Ascending aorta (tissue), 2 donors: Measurements from ENCODE around the gene NODAL. TPM values are rescaled to one million over a fixed set of nuclear protein-coding genes. Genes with fewer than 3 reads are reported as not detected.

Experiments
- DNase-seq, 2 donors: peaks; one replicate each; pipeline ENCODE4 v3.0.0-alpha.2; 2019; ENCODE audit warnings: low spot score in 2 of 2
- H3K27ac ChIP-seq, 2 donors: fragments of 200-600 bp; sonication (generic); one replicate each; pipeline ENCODE4 v1.5.1; 2016 to 2017; ENCODE audit warnings: mild to moderate bottlenecking in 1 of 2
- H3K27me3 ChIP-seq: fragments of 200-600 bp; sonication (generic); one replicate; pipeline ENCODE4 v1.5.1; 2017
- H3K36me3 ChIP-seq, 2 donors: fragments of 200-600 bp; sonication (generic); one replicate each; pipeline ENCODE4 v1.5.1; 2016
- H3K4me1 ChIP-seq, 2 donors: fragments of 200-600 bp; sonication (generic); one replicate each; pipeline ENCODE4 v1.5.1; 2016 to 2017; ENCODE audit warnings: mild to moderate bottlenecking in 1 of 2
- H3K4me3 ChIP-seq, 2 donors: fragments of 200-600 bp; sonication (generic); one replicate each; pipeline ENCODE4 v1.5.1; 2016 to 2017; ENCODE audit warnings: mild to moderate bottlenecking in 1 of 2
- H3K9me3 ChIP-seq, 2 donors: fragments of 200-600 bp; sonication (generic); one replicate each; pipeline ENCODE4 v1.5.1; 2016
- intact Hi-C: fragments of 100-400 bp; cut with DNase I; formaldehyde crosslinking; loops from one replicate; pipeline ENCODE4 v1.15.1; 2023
- total RNA-seq: library from RNA; depleted of rRNA; stranded (reverse); fragments of >200 nt; gene quantifications from one replicate; pipeline ENCODE4 v1.1.0, GENCODE V29; 2016
- TF ChIP-seq, protein P1 (sequence below), 3 experiments: fragments of 200-600 bp in 2 of 3; fragments of 450-650 bp in 1 of 3; sonication (generic) in 2 of 3; IDR thresholded peaks; one replicate each; pipeline ENCODE4 v1.5.1; 2016 to 2019; ENCODE audit warnings: antibody characterized with exemption in 3 of 3, mild to moderate bottlenecking in 1 of 3, moderate library complexity in 1 of 3

NODAL gene
- total RNA-seq, 1 donor from 2014 or later = not detected

DNA sequence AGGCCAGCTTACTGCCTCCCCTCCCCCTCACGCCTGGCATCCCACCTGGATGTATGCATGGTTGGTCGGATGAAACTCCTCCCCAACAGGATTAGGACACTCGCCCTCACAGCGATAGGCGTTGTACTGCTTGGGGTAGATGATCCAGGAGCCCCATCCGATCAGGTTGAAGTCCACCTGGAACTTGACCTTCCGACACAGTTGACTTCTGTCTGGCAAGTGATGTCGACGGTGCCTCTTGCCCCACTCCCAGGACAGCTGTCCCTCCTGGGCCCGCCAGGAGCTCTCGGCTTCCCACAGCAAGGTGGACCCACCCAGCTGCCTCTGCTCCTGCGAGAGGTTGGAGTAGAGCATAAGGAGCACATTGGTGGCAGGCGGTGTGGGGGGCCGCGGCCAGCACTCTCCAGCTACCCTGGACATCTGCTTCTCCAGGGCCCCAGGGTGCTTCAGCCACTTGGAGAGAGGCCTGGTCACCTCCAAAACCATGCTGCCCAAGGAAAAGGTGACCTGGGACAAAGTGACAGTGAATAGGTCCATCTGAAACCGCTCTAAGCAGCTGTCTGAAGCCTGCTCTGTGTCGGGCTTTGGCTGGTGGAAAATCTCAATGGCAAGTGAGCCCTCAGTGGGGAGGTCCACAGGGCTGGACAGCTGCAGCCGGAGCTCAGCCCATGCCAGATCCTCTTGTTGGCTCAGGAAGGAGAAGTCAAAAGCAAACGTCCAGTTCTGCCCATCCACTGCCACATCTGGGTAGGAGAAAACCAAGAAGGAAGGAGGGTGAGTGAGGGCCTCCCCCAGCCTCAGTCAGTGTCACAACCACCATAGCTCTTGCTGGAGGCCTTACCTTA is 6.0 kb downstream of the NODAL start:
- Histone ChIP-seq H3K27me3 (peaks cover 6% of the 10 kb centered on the region), H3K4me1 (peaks cover 6 to 17% of the 10 kb centered on the region in 2 donors), H3K4me3 (no peak overlapping the region), H3K9me3 (no peaks in the 10 kb centered on the region), H3K27ac (no peak overlapping the region), H3K36me3 (peaks cover 2% of the 10 kb centered on the region in 2 donors)
- intact Hi-C loops = loop anchor here (2.0 kb wide), 1 partner anchor 31 kb away; the partner anchor contains the start of gene EIF4EBP2
- TF ChIP-seq, protein P1, sequence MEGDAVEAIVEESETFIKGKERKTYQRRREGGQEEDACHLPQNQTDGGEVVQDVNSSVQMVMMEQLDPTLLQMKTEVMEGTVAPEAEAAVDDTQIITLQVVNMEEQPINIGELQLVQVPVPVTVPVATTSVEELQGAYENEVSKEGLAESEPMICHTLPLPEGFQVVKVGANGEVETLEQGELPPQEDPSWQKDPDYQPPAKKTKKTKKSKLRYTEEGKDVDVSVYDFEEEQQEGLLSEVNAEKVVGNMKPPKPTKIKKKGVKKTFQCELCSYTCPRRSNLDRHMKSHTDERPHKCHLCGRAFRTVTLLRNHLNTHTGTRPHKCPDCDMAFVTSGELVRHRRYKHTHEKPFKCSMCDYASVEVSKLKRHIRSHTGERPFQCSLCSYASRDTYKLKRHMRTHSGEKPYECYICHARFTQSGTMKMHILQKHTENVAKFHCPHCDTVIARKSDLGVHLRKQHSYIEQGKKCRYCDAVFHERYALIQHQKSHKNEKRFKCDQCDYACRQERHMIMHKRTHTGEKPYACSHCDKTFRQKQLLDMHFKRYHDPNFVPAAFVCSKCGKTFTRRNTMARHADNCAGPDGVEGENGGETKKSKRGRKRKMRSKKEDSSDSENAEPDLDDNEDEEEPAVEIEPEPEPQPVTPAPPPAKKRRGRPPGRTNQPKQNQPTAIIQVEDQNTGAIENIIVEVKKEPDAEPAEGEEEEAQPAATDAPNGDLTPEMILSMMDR (IDR thresholded peaks at IDR 0.05) = no peak
- no peak for DNase-seq

DNA sequence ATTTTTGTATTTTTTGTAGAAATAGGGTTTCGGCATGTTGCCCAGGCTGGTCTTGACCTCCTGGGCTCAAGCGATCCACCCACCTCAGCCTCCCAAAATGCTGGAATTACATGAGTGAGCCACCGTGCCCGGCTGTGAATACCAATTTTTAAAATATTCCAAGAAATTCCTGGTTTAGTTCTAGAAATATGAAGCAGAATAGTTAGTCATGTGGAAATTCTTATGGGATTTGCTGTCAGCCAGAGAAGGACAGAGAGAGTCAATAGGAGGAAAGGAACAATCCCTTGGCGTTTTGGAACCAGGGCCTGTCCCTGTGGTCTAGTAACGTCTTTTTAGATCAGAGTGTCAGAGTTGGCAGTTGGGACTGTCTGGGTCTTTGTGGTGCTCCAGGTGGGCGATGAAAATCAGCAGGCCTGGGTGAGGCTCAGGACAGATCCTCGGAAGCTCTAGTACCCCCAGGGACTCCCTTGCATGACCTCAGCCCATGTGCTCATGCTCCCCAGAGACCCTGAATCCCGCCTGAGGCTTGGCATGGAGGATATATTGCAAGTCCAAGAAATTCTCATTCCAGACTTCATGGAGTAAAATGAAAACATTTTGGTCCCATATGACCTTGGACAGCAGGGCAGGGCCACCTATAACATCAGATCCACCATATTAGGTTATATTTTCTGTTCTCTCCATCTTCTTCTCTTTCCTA is 7.8 kb downstream of the NODAL start:
- H3K36me3 ChIP-seq = peaks cover 5 to 10% of the 10 kb centered on the region in 2 donors
- H3K9me3 ChIP-seq = no peaks in the 10 kb centered on the region
- DNase-seq = peak in 1 of 2 donors; percentile 71
- intact Hi-C loops = loop anchor here (2.0 kb wide), 1 partner anchor 29 kb away; the partner anchor contains the start of gene EIF4EBP2
- H3K27ac ChIP-seq = peak overlapping the region; percentile 57 to 84
- peaks cover 6 to 23% of the 10 kb centered on the region in 2 donors for H3K4me1 ChIP-seq
- H3K4me3 ChIP-seq = no peak overlapping the region
- TF ChIP-seq, protein P1 (IDR thresholded peaks at IDR 0.05) = no peak
- H3K27me3 ChIP-seq = no peaks in the 10 kb centered on the region

DNA sequence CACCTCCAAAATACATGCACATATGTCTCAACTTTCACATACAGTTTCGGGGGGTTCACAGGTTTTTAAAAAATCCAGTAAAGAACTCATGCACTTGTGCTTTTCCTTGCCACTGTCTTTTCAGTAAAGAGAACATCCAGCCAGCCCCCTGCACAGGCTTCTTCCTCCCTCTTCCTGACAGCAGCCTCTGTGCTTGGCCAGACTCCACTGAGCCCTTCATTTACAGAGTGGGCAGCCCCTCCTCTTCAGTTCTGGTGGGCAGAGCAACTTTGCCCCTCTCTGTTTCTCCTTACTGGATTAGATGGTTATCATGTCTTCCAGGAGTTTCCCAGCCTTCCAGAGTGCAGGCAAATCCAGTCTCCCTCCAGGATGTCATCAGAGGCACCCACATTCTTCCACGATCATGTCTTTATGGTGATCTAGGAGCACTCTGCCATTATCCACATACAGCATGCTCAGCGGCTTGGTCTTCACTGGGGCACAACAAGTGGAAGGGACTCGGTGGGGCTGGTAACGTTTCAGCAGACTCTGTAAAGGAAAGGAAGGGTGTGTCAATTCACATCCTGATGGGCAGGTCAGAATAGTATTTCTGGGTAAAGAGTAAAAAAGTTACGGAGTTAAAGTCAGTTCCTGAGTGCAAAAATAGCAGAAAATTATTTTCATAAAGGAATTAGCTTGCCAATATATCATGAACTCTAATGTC is 8.8 kb downstream of the NODAL start:
- Histone ChIP-seq H3K27me3 (no peaks in the 10 kb centered on the region), H3K36me3 (peaks cover 11 to 20% of the 10 kb centered on the region in 2 donors), H3K4me3 (no peak overlapping the region), H3K27ac (peak overlapping the region; percentile 57 to 84), H3K9me3 (no peaks in the 10 kb centered on the region), H3K4me1 (peaks cover 6 to 23% of the 10 kb centered on the region in 2 donors)
- peak in 1 of 2 donors; percentile 41 for DNase-seq
- TF ChIP-seq, protein P1 (IDR thresholded peaks at IDR 0.05) = no peak
- intact Hi-C loops = no loop called here

DNA sequence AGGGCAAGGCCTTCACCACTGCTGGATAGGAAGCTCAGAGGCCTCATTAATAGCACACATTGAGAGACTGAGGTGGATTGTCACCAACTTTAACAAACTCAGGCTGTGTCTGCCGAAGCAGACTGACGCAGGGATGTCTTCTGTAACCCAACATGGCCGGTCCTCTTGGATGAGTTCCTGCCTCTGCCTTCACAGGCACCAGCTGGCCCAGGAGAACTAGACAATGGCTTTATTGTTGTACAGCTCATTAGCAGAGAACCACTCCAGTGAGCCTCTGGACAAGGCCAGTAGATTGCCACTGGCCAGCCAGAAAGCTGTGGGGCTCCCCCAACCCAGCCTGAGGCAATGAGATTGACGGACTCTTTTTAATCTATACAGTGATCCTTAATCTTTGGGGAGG is 9.4 kb downstream of the NODAL start:
- intact Hi-C loops = no loop called here
- Histone ChIP-seq H3K4me3 (no peak overlapping the region), H3K4me1 (peaks cover 6 to 23% of the 10 kb centered on the region in 2 donors), H3K27ac (peak overlapping the region; percentile 70 to 89), H3K9me3 (no peaks in the 10 kb centered on the region), H3K36me3 (peaks cover 15 to 27% of the 10 kb centered on the region in 2 donors), H3K27me3 (no peaks in the 10 kb centered on the region)
- TF ChIP-seq, protein P1 (IDR thresholded peaks at IDR 0.05) = no peak
- DNase-seq = peak in 1 of 2 donors; percentile 49
